Osteoblast (primary cell): ENCODE results near the gene ILKAP. TPM values are rescaled to one million over a fixed set of nuclear protein-coding genes. Genes with fewer than 3 reads are reported as not detected.

Experiments
- DNase-seq: peaks from one replicate; pipeline ENCODE4 v3.0.0; 2011; ENCODE audit warnings: low spot score, mixed read lengths; ENCODE audit not compliant: insufficient read length; ENCODE audit errors: missing footprints
- H2AFZ ChIP-seq: 2 replicates; pipeline ENCODE4 v1.6.0; 2011; ENCODE audit warnings: mild to moderate bottlenecking, low read length
- H3K27ac ChIP-seq: 2 replicates; pipeline ENCODE4 v1.5.1; 2011; ENCODE audit warnings: mild to moderate bottlenecking, low read depth, low read length, moderate library complexity
- H3K27me3 ChIP-seq: 2 replicates; pipeline ENCODE4 v1.6.0; 2012; ENCODE audit warnings: mild to moderate bottlenecking, control low read depth, inconsistent platforms, low read length, moderate library complexity; ENCODE audit not compliant: insufficient read depth
- H3K36me3 ChIP-seq: 2 replicates; pipeline ENCODE4 v1.5.1; 2011; ENCODE audit warnings: mild to moderate bottlenecking, low read length, control low read depth, moderate library complexity; ENCODE audit not compliant: insufficient read depth
- H3K4me1 ChIP-seq: 2 replicates; pipeline ENCODE4 v1.5.1; 2011; ENCODE audit warnings: mild to moderate bottlenecking, low read length, control low read depth, moderate library complexity; ENCODE audit not compliant: insufficient read depth
- H3K4me2 ChIP-seq: 2 replicates; pipeline ENCODE4 v1.6.0; 2011; ENCODE audit warnings: mild to moderate bottlenecking, low read length; ENCODE audit not compliant: insufficient read depth
- H3K4me3 ChIP-seq: fragments of 200-600 bp; sonication (generic); 3 replicates; pipeline ENCODE4 v1.5.1; 2012; ENCODE audit warnings: mild to moderate bottlenecking, low read length, inconsistent platforms; ENCODE audit not compliant: insufficient read depth
- H3K79me2 ChIP-seq: 2 replicates; pipeline ENCODE4 v1.6.0; 2012; ENCODE audit warnings: mild to moderate bottlenecking, low read length, control low read depth, inconsistent platforms; ENCODE audit not compliant: insufficient read depth
- H3K9me3 ChIP-seq: 2 replicates; pipeline ENCODE4 v1.5.1; 2011; ENCODE audit warnings: low read depth, low read length, control low read depth
- H4K20me1 ChIP-seq: 2 replicates; pipeline ENCODE4 v1.6.0; 2012; ENCODE audit warnings: mild to moderate bottlenecking, low read length, control low read depth; ENCODE audit not compliant: insufficient read depth
- total RNA-seq: library from RNA; depleted of rRNA; stranded (reverse); fragments of >200 nt; gene quantifications from 2 replicates; pipeline ENCODE4 v1.2.3, GENCODE V29; 2012
- TF ChIP-seq, protein P1 (sequence below): IDR thresholded peaks from 2 replicates; pipeline ENCODE4 v1.5.1; 2011; ENCODE audit warnings: mild to moderate bottlenecking, low read depth, low read length, moderate library complexity; ENCODE audit errors: extremely low read depth

Gene ILKAP
- total RNA-seq, 1 donor = 24.2 TPM

DNA sequence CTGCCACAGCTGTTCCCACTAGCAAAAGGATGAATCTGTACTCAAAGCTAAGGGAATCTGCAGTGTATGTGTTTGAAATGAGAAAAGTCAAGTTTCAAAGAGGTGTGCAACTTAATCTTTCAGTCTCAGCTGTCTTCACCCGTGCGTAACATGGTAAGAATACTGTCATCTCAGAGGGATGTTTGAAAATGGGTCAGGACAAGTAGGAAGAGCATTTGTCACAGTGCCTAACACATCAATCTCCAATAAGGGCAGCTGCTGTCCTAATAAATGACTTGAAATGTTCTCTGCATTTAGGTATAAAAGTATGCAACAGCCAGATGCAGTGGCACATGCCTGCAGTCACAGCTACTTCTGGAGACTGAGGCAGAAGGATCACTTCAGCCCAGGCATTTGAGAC is 13.1 kb downstream of the ILKAP start:
- DNase-seq = no peak
- H4K20me1 ChIP-seq = peaks cover 14% of the 10 kb centered on the region
- no peaks in the 10 kb centered on the region for H3K4me1 ChIP-seq
- TF ChIP-seq, protein P1, sequence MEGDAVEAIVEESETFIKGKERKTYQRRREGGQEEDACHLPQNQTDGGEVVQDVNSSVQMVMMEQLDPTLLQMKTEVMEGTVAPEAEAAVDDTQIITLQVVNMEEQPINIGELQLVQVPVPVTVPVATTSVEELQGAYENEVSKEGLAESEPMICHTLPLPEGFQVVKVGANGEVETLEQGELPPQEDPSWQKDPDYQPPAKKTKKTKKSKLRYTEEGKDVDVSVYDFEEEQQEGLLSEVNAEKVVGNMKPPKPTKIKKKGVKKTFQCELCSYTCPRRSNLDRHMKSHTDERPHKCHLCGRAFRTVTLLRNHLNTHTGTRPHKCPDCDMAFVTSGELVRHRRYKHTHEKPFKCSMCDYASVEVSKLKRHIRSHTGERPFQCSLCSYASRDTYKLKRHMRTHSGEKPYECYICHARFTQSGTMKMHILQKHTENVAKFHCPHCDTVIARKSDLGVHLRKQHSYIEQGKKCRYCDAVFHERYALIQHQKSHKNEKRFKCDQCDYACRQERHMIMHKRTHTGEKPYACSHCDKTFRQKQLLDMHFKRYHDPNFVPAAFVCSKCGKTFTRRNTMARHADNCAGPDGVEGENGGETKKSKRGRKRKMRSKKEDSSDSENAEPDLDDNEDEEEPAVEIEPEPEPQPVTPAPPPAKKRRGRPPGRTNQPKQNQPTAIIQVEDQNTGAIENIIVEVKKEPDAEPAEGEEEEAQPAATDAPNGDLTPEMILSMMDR = no peak
- peaks cover 28% of the 10 kb centered on the region for H3K79me2 ChIP-seq
- no peak overlapping the region for H3K4me2 ChIP-seq
- no peaks in the 10 kb centered on the region for H3K27me3 ChIP-seq
- no peak overlapping the region for H3K4me3 ChIP-seq
- H2AFZ ChIP-seq = no peak overlapping the region
- no peaks in the 10 kb centered on the region for H3K9me3 ChIP-seq
- no peak overlapping the region for H3K27ac ChIP-seq
- H3K36me3 ChIP-seq = peaks cover 78% of the 10 kb centered on the region

DNA sequence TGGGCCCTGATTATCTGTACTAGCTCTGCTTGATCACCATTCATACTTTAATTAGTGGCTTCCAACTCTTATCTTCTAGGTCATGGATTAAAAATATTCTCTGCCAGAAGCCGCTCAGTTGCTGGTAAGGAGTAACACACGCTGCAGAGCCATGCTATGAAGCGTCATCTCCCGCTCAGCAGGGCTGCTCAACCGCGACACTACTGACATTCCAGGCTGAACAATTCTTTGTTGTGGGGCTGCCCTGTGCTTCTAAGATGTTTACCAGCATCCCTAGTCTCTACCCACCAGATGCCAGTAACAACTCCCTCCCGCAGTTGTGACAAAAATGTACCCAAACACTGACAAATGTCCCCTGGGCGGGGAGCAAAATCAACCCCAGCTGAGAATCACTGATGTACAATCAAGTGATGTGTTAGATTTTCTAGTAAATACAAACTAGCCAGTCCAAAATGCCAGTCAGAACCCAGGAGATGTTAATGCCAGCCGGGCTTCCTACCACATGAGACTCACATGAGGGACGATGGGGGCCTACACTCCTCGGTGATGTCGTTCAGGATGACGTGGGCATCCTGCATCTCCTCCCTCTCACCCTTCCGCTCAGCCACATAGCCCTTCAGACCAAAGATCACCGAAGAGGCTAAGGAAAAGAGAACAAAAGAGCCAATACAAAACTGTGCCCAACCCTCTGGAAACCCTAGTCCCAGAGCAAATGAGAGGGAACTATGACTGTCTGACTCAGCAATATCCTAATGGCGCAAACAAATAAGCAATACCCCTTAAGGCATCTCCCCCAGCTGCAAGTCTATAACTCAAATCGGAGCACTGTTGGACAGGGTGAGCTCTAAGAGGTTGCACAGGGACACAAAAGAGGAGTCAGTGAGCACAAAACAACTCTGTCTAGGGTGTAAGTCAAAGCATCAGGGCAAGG is 15.6 kb downstream of the ILKAP start:
- no peak for DNase-seq
- Histone ChIP-seq H2AFZ (no peak overlapping the region), H3K36me3 (peaks cover 81% of the 10 kb centered on the region), H3K4me2 (no peak overlapping the region), H3K79me2 (peaks cover 10% of the 10 kb centered on the region), H3K27me3 (no peaks in the 10 kb centered on the region), H3K4me3 (no peak overlapping the region), H4K20me1 (no peaks in the 10 kb centered on the region), H3K27ac (no peak overlapping the region), H3K9me3 (no peaks in the 10 kb centered on the region), H3K4me1 (peaks cover 6% of the 10 kb centered on the region)
- TF ChIP-seq, protein P1 = no peak

DNA sequence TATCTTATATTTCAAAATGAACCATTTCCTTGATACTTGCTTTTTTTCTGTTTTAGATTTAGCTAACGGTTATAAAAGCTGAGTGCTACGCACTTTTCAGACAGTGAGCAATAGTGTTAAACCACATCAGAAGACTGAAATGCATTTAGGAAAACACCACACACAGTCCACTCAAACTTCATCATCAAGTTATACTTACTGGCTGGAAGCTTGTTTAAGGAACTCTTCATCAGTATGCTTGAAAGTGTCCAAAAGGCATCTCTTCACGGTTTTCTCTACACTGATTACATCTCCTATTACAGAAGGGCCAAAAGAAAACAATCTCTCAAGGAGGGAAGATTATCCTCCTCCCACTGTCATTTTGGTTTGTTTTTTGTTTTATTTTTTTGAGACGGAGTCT is 19.7 kb downstream of the ILKAP start:
- H3K4me2 ChIP-seq = no peak overlapping the region
- H3K27me3 ChIP-seq = no peaks in the 10 kb centered on the region
- H3K9me3 ChIP-seq = no peaks in the 10 kb centered on the region
- no peak overlapping the region for H2AFZ ChIP-seq
- TF ChIP-seq, protein P1 = no peak
- H3K36me3 ChIP-seq = peaks cover 87% of the 10 kb centered on the region
- no peaks in the 10 kb centered on the region for H4K20me1 ChIP-seq
- peaks cover 5% of the 10 kb centered on the region for H3K79me2 ChIP-seq
- peaks cover 6% of the 10 kb centered on the region for H3K4me1 ChIP-seq
- no peak overlapping the region for H3K4me3 ChIP-seq
- DNase-seq = peak; percentile 89
- peak overlapping the region; percentile 45 for H3K27ac ChIP-seq

DNA sequence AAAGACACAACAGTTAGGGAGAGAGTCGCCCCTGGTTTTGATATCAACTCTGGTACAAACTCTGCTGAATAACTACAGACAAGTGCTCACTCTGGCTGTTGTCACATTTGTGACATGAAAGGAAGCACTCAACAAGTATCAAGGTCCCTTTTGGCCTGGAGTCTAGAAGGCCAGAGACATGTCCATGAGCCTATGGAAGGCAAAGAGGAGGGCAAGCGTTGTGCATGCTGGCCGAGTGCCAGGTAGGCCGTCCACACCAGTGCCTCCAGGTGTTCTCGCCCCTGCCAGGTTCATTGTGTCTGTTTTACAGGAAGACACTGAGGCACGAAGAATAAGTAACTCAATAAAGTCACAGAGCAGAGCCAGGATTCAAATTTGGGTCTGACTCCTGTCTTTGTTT is 21.1 kb downstream of the ILKAP start:
- no peak overlapping the region for H2AFZ ChIP-seq
- peaks cover 6% of the 10 kb centered on the region for H3K4me1 ChIP-seq
- no peaks in the 10 kb centered on the region for H3K9me3 ChIP-seq
- H3K36me3 ChIP-seq = peaks cover 87% of the 10 kb centered on the region
- H4K20me1 ChIP-seq = no peaks in the 10 kb centered on the region
- DNase-seq = no peak
- H3K27ac ChIP-seq = no peak overlapping the region
- peaks cover 3% of the 10 kb centered on the region for H3K79me2 ChIP-seq
- H3K4me3 ChIP-seq = no peak overlapping the region
- TF ChIP-seq, protein P1 = no peak
- no peak overlapping the region for H3K4me2 ChIP-seq
- H3K27me3 ChIP-seq = no peaks in the 10 kb centered on the region
